Femur (tissue), 1 donor: ENCODE results near the gene ST6GALNAC6.
A peak's percentile ranks its signal among the peaks of the same experiment; 100 is the strongest.
"Not testable (repeated sequence)": the region's sequence is repeated elsewhere in the genome, so short reads cannot be mapped to it uniquely, and the experiment has no call there.

Source experiments
- DNase-seq: peaks from one replicate; pipeline ENCODE4 v3.0.0-alpha.2; 2017

The ST6GALNAC6 gene

GRCh38 chr9:127871531-127871930 lies 27.9 kb downstream of the ST6GALNAC6 start:
- no peak for DNase-seq

DNA sequence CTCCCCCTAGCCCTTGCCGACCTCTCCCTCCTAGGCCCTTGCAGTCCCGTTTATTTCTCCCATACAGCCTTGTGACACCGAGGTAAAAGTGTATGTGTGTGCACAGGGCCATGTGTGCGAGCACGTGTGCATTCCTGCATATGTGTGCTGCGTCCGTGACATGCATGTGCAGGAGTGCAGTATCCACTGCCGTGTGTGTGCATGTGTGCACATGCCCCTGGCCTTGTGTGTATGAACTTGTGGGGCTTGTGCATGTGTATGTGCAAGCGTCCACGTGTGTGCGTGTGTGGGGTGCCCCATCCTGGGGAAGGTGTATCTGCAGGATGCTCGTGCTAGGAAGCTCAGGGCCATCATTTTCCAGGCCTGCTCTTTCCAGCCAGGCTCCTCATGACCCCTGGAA lies 28.5 kb downstream of the ST6GALNAC6 start:
- no peak for DNase-seq

- DNase-seq, result not testable (repeated sequence)
Observed at GRCh38 chr9:127870153-127870491, 29.3 kb downstream of the ST6GALNAC6 start.

DNA sequence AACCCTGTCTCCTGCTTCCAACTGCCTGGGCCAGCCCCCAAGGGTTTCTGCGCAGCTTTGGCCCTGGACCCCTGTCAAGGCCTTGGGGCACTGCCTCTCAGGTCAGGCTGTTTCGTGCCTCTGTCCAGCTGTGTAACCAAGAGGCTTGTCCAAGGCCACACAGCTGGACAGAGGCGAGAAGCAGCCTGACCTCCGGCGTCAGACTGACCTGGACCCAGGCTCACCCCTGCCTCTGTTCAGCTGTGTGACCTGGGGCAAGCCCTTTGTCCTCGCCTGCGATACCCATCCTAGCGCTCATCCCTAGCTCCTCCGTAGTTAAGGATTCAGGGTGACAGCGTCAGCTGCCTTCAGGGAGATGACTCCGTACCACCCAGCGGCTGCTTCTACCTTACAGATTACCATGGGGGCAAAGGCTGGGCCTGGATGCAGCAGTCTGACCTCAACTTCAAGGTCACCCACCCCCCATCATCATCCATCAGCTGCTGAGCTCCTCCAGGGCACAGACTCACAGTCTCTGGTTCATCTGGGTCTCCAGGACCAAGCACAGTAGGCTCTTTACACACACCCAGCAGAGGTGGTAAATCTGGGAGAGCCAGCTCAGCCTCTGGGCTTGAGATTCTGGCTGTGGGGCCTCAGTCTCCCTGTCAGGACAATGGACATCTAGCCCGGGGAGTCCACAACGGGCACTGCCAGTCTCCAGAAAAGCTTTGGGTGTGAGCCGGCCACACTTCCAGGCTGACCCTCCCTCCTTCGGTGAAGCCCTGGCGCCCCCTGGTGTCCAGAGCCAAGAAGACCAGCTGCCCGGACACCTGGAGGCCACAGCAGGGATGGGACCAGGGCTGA lies 29.9 kb downstream of the ST6GALNAC6 start:
- DNase-seq, result peak; percentile 91

- no peak for DNase-seq
Observed at GRCh38 chr9:127868278-127868902, 31.0 kb downstream of the ST6GALNAC6 start.

DNA sequence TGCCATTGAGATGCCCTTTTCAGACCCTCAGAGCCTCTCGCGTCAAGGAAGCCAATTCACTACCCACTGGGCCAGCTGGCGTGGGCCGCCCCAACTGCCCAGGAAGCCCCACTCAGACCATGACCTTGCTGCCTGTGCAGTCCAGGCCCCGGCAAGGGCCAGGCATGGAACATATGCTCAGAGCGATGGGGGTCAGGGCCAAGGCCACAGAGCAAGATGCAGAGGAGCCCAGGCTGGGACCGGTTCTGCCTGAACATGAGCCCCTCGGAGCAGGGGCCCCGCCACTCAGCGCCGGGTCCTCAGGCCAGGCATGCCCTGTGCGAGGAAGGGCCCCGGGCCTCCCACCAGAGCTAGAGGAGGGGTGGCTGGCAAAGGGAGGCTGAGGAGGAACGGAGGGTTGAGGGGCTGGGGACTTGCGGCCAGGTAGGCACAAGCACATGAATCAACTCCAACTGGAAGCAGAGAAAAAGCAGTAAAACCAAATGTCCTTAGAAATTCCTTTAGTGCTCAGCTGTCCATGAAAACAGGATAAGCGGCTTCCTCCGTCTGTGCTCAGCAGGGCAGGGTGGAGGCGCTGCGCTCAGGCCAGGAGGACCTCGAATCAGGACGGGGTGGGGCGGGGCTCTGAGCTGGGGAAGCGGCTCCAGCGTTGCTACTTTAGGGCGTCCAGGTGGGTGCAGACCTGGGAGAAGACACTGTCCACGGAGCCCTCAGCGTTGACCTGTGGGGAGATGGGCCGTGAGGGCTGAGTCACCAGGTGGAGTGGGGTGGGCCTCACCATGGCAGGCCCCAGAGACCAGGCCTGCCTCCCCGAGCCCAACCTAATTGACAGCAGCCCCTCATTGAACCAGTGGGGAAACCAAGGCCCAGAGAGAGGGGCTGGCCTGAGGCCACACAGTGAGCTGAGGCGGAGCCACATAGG lies 31.8 kb downstream of the ST6GALNAC6 start:
- DNase-seq, result no peak

DNA sequence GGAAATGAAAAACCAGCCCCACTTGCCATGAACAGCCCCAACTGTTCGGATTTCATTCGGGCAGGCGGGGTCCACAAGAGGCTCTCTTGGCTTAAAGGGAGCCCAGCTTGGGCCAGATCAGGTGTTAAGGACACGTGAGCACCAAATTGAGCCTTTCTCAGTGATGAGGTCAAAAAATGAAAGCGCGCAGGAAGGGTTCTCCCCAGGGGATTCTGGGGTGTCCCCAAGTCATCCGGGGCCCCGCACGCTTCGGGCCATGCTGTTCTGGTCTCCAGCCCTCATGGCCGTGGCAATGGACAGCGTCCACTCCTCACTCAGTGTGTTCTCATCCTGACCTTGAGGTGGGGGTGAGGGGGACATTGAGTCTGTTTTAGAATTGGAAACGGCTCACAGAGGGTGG lies 32.9 kb downstream of the ST6GALNAC6 start:
- DNase-seq, result no peak

DNA sequence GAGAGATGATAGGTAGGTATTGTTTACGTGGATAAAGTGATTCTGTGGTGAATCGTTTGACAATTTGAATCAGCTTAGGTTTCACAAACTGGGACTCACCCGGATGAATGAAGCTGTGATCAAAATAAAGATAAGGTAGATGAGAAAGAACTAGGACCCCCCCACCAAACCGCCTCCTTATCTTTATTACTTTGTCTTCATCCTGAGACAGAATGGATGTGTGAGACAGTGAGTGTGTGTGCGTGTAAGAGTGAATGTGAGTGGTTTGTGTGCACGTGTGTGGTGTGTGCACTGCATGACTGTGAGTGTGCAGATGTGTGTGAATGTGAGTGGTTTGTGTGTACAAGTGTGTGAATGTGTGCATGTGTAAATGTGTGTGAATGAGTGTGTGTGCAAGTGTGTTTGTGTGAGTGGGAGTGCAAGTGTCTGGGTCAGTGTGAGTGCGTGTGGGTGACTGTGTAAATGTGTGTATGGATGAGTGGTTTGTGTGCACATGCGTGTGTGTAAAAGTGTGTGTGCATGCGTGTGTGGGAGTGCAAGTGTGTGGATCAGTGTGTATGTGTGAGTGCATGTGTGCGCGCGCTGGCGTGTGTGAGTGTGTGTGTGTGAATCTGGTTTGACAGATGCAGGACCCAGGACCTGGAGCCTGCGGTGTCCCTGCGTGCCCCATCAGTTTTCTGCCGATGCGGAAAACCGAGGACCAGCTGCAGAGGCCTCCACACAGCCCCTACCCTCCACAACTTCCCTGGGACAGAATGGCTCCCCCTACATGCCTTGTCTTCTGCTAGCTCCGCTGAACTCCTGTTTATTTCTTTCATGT lies 33.5 kb downstream of the ST6GALNAC6 start:
- no peak for DNase-seq

DNA sequence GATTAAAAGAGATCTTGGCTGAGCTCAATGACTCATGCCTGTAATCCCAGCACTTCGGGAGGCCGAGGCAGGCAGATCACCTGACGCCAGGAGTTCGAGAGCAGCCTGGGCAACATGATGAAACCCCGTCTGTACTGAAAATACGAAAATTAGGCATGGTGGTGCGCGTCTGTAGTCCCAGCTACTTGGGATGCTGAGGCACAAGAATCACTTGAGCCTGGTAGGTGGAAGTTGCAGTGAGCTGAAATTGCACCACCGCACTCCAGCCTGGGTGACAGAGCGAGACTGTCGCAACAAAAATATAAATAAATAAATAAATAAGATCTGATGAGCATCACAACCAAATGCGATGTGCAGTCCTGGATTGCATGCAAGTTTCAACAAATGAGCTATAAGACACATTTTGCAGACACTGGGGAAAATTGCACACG lies 36.2 kb downstream of the ST6GALNAC6 start:
- DNase-seq, result no peak

- DNase-seq, result peak; percentile 84
Observed at GRCh38 chr9:127862075-127863011, 37.1 kb downstream of the ST6GALNAC6 start.

- DNase-seq, result no peak
Observed at GRCh38 chr9:127860779-127861178, 38.6 kb downstream of the ST6GALNAC6 start.

GRCh38 chr9:127860260-127860659 lies 39.1 kb downstream of the ST6GALNAC6 start:
- no peak for DNase-seq

DNA sequence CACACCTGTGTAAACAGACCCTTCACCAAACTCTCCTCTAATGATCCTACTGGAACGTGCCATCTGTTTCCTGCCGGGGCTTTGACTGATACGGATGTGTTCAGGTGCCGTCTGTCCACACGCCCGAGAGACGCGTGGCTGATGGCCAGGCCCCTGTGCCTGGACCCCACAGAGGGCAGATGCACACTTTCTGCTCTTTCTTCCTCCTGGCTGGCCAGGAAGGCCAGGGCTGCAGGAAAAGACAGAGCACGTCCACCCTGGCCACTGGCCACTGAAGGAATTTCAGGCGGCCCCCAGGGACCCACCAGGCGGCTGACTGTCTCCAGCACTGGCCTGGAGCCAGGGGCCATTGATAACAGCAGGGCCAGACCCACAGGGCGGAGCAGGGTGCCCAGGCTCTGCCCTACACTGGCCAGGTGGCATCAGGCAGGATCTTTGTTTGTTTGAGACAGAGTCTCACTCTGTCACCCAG lies 41.3 kb downstream of the ST6GALNAC6 start:
- peak; percentile 64 for DNase-seq

DNA sequence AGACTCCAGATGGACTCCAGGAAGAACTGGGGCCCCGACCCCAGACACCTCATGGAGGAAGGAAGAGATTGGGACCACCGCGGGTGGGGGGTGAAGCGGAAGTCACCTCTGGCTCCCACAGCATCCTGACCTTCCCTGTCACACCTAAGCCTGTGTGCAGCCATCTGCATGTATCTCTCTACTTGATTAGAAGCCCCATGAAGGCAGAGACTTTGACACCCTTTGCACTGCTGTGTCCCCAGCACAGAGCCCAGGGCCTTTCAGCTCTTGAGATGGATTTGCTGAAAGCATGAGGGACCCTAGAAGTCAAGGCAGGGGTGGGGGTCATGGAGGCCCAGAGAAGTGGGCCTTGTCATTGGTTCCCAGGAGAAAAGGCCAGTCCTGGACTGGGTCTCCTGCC lies 42.1 kb downstream of the ST6GALNAC6 start:
- DNase-seq, result no peak

GRCh38 chr9:127856729-127857116 lies 42.7 kb downstream of the ST6GALNAC6 start:
- DNase-seq, result no peak

- no peak for DNase-seq
Observed at GRCh38 chr9:127856094-127856728, 43.2 kb downstream of the ST6GALNAC6 start.

DNA sequence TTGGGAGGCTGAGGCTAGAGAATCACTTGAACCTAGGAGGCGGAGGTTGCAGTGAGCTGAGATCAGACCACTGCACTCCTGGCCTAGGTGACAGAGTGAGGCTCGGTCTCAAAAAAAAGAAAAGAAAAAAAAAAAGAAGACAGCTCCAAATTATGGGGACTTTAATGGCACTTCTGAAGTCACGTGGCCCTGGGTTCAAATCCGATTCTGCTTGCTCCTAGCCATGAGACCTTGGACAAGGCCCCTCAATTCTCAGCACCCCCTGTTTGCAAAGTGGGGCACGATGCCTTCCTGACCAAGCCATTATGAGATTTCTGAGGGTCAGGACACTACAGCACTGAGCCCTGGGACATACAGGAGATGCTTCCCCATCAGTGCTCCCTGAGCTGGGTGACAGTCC lies 43.9 kb downstream of the ST6GALNAC6 start:
- DNase-seq, result no peak

GRCh38 chr9:127854960-127855359 lies 44.4 kb downstream of the ST6GALNAC6 start:
- no peak for DNase-seq

- peak; percentile 81 for DNase-seq
Observed at GRCh38 chr9:127854184-127854806, 45.1 kb downstream of the ST6GALNAC6 start, which contains the start of gene ENG. Gene ENG (minus strand): TSS chr9:127854658. CDS start chr9:127854355, 303 bp downstream.
